NCI-H128 (cell line): ENCODE measurements around the gene RBM26.
"Not testable (repeated sequence)": the region's sequence is repeated elsewhere in the genome, so short reads cannot be mapped to it uniquely, and the experiment has no call there.

Experiments used
- DNase-seq: peaks from one replicate; lab custom pipeline; 2025; ENCODE audit not compliant: unreplicated experiment; lab: John Stamatoyannopoulos, UW

The RBM26 gene

DNA sequence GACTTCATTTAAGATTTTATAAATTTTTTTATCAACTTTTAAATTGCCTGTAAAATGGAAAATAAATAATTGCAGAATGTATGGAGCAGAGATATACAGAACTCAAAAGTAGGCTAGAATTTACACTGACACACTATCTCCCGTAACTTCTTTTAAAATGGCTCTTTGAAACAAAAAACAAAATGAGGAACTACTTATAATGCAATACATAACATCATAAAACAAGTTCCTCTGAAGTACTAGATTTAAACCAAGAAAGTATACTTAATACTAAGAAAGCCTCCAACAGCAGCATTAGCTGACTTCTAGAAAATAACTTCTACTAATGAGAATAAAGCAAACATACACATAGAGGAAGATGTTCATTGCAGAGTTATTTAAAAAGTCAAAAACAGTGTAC lies 17.0 kb downstream of the RBM26 start:
- no peak for DNase-seq

DNA sequence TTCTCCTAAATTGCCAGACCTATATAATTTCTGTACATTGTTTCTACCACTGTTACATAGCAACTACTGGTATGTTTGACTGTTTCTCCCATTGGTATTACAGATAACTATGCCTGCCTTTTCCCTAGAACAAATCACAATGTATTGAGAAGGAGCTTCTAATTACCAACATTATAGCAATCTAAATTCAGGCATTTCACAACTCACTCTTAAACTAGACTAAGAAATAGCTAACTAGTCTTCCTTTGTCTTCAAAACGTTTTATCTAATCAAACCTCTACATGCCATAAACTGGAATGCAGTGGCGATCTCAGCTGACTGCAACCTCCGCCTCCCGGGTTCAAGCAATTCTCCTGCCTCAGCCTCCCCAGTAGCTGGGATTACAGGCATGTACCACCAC lies 18.2 kb downstream of the RBM26 start:
- DNase-seq, result no peak

- DNase-seq, result no peak
Observed at GRCh38 chr13:79386125-79386826, 19.8 kb downstream of the RBM26 start.

- no peak for DNase-seq
Observed at GRCh38 chr13:79385694-79386093, 20.4 kb downstream of the RBM26 start.

GRCh38 chr13:79384022-79384610 lies 21.9 kb downstream of the RBM26 start:
- DNase-seq, result no peak

GRCh38 chr13:79382545-79383275 lies 23.3 kb downstream of the RBM26 start:
- no peak for DNase-seq

DNA sequence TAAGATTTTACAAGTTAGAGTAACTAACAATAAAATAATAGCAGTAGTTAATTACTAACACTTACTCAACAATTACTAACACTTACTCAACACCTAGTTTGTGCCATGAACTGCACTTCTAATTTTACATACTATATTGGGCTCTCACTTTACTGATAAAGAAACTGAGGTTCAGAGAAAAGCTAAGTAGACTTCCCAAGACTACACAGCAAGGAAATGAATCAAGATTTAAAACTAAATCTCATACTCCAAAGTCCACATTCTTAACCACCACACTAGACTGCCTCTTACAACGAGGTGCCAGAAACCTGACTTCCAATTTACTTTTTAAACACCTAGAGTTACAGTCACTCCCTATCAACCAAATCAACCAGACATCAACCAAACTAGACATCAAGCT lies 25.1 kb downstream of the RBM26 start:
- DNase-seq, result no peak

DNA sequence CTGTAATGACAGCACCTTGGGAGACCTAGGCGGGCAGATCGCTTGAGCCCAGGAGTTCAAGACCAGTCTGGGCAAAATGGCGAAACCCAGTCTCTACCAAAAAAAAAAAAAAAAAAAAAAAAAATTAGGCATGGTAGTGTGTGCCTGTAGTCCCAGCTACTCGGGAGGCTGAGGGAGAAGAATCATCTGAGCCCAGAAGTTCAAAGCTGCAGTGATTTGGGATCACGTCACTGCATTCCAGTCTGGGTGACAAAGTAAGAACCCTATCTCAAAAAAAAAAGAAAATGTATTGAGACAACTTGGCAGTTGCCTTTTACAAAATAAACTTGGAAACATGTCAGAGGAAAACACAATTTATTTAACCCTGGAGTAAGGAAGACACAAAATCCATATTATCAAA lies 26.8 kb downstream of the RBM26 start:
- no peak for DNase-seq

- no peak for DNase-seq
Observed at GRCh38 chr13:79376843-79377242, 29.2 kb downstream of the RBM26 start.

DNA sequence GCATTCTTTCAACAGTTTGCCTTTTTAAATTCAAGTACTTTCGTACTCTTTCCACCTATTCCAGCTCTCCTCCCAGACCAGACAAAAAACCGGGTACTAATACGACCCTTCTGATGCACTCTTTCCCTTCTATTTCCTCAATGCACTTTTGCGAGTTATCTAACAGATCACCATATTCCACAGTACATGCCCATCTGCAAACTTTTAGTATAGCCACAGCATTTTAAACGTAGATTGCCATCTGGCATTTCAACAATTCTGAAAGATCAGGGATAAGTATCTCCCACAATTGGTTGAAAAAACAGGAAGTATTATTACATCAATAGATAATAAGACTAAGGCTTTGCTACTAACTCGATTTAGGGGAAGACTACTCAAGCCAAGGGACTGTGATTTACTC lies 31.5 kb downstream of the RBM26 start:
- no peak for DNase-seq

DNA sequence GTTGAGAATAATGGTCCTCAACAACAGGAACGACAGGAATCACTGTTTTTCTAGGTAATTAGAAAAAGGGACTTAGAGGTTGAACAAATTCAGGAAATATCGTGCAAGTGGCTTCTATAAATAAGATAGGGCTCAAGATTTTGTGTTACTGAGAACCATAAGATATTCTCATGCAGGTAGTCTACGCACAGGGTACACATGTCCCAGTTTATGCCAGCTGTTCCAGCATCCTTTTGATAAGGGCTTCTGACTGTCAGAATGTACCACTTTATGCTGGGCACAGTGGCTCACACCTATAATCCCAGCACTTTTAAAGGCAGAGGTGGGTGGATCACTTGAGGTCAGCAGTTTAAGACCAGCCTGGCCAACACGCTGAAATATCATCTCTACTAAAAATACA lies 32.1 kb downstream of the RBM26 start:
- DNase-seq, result no peak

DNA sequence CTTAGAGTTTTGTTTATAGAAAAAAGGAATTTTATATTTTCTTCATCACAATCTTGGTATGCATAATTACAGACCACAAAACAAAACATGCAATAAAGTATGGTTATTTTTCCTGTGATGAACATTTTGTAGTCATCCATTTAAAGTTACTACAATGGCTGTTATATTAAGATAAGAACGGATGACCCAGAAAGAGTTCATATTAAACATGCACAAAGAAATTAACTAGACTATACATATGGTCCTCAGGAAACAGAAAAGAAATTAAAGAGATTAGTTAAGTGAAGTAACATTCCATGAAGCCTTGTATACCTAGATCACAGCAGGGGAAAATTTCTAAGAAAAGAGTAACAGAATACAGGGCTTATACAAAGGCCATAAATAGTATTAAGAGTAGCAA lies 36.8 kb downstream of the RBM26 start:
- DNase-seq, result no peak

DNA sequence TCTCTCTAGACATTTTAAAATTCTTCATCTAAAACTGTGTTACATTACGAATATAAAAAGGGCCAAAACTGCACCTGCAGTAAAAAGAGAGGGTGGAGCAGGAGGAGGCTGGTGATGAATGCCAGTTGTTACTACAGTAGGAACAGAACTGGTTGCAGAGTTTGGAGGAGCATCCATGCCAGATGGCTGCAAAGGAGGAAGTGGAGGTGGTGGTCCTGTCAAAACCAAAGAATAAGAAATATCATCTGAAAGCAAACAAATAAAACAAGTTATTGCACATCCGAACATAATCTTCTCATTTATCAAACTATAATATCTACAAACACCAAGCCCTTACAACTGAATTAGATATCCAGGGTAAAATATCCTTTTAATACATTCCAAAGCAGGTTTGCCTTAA lies 40.1 kb downstream of the RBM26 start:
- DNase-seq, result no peak

DNA sequence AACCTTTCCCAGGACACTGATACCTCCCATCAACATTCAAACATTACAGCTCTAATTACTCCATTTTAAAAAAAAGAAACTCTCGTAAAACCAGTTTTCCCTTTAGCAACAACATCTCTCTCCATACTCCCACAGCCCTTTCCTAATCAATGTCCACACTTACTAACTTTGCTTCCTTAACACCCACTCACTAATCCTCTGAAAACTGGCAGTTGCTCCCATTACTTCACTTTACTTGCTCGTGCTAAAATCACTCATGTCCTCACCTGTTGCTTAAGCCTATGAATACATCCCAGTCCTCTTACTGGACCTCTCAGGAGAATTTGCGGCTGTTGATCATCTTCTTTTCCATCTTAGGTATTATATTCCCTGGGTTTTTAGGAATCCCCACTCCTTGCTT lies 44.8 kb downstream of the RBM26 start:
- no peak for DNase-seq

- DNase-seq, result no peak
Observed at GRCh38 chr13:79360095-79360494, 46.0 kb downstream of the RBM26 start.

- DNase-seq, result no peak
Observed at GRCh38 chr13:79359064-79359463, 47.0 kb downstream of the RBM26 start.

GRCh38 chr13:79354285-79354684 lies 51.8 kb downstream of the RBM26 start:
- DNase-seq, result no peak

- DNase-seq, result no peak
Observed at GRCh38 chr13:79353693-79354092, 52.4 kb downstream of the RBM26 start.

DNA sequence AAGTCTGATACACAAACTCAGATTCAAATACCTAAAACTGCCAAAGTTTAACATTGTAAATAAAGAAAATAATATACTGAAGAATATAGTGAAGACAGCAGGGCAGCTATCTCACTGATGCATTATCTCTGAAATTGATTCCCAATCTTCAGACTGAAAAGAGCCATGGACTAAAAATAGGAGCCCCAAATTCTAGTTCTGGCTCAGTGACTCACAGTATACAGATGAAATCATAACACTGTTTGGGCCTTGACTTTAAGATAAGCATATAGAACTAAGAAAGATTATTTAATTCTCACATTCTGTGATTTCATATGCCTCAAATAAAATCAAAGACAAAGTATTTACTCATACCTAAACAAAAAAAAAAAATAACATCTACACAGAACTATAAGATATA lies 53.9 kb downstream of the RBM26 start:
- DNase-seq, result no peak

- DNase-seq, result not testable (repeated sequence)
Observed at GRCh38 chr13:79349608-79350007, 56.4 kb downstream of the RBM26 start.

DNA sequence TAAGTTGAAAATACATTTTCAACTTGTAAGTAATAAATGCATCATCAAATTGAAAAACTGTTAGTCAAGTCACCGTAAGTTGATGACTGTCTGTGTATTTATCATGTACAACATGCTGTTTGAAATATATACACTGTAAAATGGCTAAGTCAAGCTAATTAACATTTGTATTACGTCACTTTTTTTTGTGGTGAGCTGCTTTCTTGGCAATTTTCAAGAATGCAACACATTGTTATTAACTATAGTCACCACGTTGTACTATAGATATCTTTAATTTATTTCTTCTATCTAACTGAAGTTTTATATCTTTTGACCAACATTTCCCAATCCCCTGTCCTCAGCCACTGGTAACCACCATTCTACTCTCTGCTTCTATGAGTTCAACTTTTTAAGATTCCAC lies 57.0 kb downstream of the RBM26 start:
- DNase-seq, result no peak

DNA sequence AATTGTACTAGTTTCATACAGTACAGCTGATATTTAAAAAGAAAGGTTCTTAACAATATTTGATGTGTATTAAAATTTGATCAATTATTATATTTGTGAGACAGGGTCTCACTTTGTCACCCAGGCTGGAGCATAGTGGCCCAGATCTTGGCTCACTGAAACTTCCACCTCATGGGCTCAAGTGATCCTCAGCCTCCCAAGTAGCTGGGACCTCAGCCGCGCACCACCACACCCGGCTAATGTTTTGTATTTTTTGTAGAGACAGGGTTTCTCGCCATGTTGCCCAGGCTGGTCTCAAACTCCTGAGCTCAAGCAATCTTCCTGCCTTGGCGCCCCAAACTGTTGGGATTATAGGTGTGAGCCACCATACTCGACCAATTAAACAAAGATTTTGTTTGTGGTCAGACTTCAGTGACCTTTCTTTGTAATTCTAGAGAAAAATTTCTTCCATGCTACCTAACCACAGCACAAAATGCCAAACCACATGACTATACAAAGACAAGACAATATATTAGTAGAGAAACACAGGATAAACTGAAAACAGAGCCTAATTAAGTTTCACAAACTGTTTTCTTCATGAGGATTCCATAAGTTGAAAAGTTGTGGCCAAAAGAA lies 59.6 kb downstream of the RBM26 start:
- DNase-seq, result no peak
